ENCODE results near the gene METTL22.

Gene METTL22

GRCh38 chr16:8594149-8594666, 27.3 kb upstream of the METTL22 start:
- no peak for DNase-seq

GRCh38 chr16:8595783-8596182, 25.7 kb upstream of the METTL22 start:
- DNase-seq: no peak

GRCh38 chr16:8596581-8596980, 24.9 kb upstream of the METTL22 start:
- DNase-seq: no peak

GRCh38 chr16:8600144-8600775, 21.2 kb upstream of the METTL22 start:
- DNase-seq: no peak

GRCh38 chr16:8605554-8605953, 15.9 kb upstream of the METTL22 start:
- no peak for DNase-seq

- DNase-seq: no peak
Observed at GRCh38 chr16:8607214-8607613, 14.3 kb upstream of the METTL22 start.

GRCh38 chr16:8611122-8611521, 10.4 kb upstream of the METTL22 start:
- no peak for DNase-seq

- DNase-seq: no peak
Observed at GRCh38 chr16:8611886-8612600, 9.5 kb upstream of the METTL22 start.

GRCh38 chr16:8614435-8615029, 7.0 kb upstream of the METTL22 start:
- DNase-seq: no peak

- DNase-seq: no peak
Observed at GRCh38 chr16:8619671-8620370, 1.7 kb upstream of the METTL22 start.

- no peak for DNase-seq
Observed at GRCh38 chr16:8620535-8620934, 963 bp upstream of the METTL22 start.

GRCh38 chr16:8621222-8621571, 301 bp upstream of the METTL22 start:
- DNase-seq: no peak

GRCh38 chr16:8622315-8622656, 788 bp downstream of the METTL22 start:
- no peak for DNase-seq

GRCh38 chr16:8623634-8624033, 2.1 kb downstream of the METTL22 start:
- DNase-seq: no peak

GRCh38 chr16:8625491-8626087, 4.1 kb downstream of the METTL22 start:
- DNase-seq: no peak

GRCh38 chr16:8626946-8627345, 5.4 kb downstream of the METTL22 start:
- DNase-seq: no peak

- no peak for DNase-seq
Observed at GRCh38 chr16:8627456-8627855, 6.0 kb downstream of the METTL22 start.

GRCh38 chr16:8628981-8629725, 7.7 kb downstream of the METTL22 start:
- no peak for DNase-seq

GRCh38 chr16:8630255-8630953, 8.9 kb downstream of the METTL22 start:
- no peak for DNase-seq

GRCh38 chr16:8631373-8631772, 9.9 kb downstream of the METTL22 start:
- no peak for DNase-seq

GRCh38 chr16:8631818-8632465, 10.4 kb downstream of the METTL22 start:
- no peak for DNase-seq

Data from GOT3 (cell line).